Testis (tissue), 3 donors: ENCODE data around the gene GRID1. TPM values are rescaled to one million over a fixed set of nuclear protein-coding genes. Genes with fewer than 3 reads are reported as not detected.

ENCODE experiments used
- DNase-seq: peaks from one replicate; pipeline ENCODE4 v3.0.0-alpha.2; 2019
- H3K27ac ChIP-seq, 2 donors: fragments of 200-600 bp; sonication (generic); one replicate each; pipeline ENCODE4 v1.5.1; 2019
- H3K27me3 ChIP-seq: fragments of 200-600 bp; sonication (generic); one replicate; pipeline ENCODE4 v1.5.1; 2019
- H3K36me3 ChIP-seq: fragments of 200-600 bp; sonication (generic); one replicate; pipeline ENCODE4 v1.5.1; 2017; ENCODE audit warnings: low read depth; ENCODE audit errors: missing control alignments
- H3K4me1 ChIP-seq: fragments of 200-600 bp; sonication (generic); one replicate; pipeline ENCODE4 v1.5.1; 2019
- H3K4me3 ChIP-seq, 2 donors: fragments of 200-600 bp; sonication (generic); one replicate each; pipeline ENCODE4 v1.5.1; 2017 to 2019
- H3K9me3 ChIP-seq: fragments of 200-600 bp; sonication (generic); one replicate; pipeline ENCODE4 v1.5.1; 2017
- CTCF ChIP-seq, 3 experiments: fragments of 450-650 bp in 2 of 3; fragments of 200-600 bp in 1 of 3; sonication (generic) in 1 of 3; IDR thresholded peaks; one replicate each; pipeline ENCODE4 v1.5.1; 2016 to 2019; ENCODE audit warnings: antibody characterized with exemption in 3 of 3, mild to moderate bottlenecking in 2 of 3, moderate library complexity in 1 of 3
- POLR2A ChIP-seq: fragments of 450-650 bp; IDR thresholded peaks from one replicate; pipeline ENCODE4 v1.6.1; 2017; ENCODE audit warnings: antibody characterized with exemption, mild to moderate bottlenecking, moderate library complexity
- WGBS, 2 donors: methylation state at CpG; one replicate each; pipeline ENCODE4 v1.1.5; 2018; 5-methylcytosine and 5-hydroxymethylcytosine counted together
- intact Hi-C: fragments of 100-400 bp; cut with DNase I; formaldehyde crosslinking; loops from one replicate; pipeline ENCODE4 v1.15.1; 2023; ENCODE audit warnings: low total_unique reads
- polyA plus RNA-seq: library from polyadenylated mRNA; stranded (reverse); fragments of 350-450 nt; fragmentation: Illumina TruSeq; extraction: RNeasy Lipid Tissue Mini Kit (QIAGEN cat#74804); gene quantifications from one replicate; pipeline ENCODE4 v1.2.3, GENCODE V29; 2014; ENCODE audit warnings: low read depth, low replicate concordance; ENCODE audit not compliant: insufficient read depth
- total RNA-seq, 2 donors: library from RNA; depleted of rRNA; stranded (reverse); fragments of >200 nt; gene quantifications; one replicate each; pipeline ENCODE4 v1.2.3, GENCODE V29; 2016

GRID1 gene
- total and polyA plus RNA-seq, 3 donors from 2014 or later = 7.4 to 16.7 (median 8.1) TPM

- no peak for DNase-seq
- intact Hi-C loops = no loop called here
- TF ChIP-seq POLR2A = no peak
- no peak for TF ChIP-seq CTCF (IDR thresholded peaks at IDR 0.05)
- H3K9me3 ChIP-seq = no peaks in the 10 kb centered on the region
- no peaks in the 10 kb centered on the region for H3K4me1 ChIP-seq
- H3K27me3 ChIP-seq = no peaks in the 10 kb centered on the region
- no peak overlapping the region for H3K4me3 ChIP-seq
- no peaks in the 10 kb centered on the region for H3K36me3 ChIP-seq
- H3K27ac ChIP-seq = no peak overlapping the region
These were observed 727.8 kb downstream of the GRID1 start for GRCh38 chr10:85638797-85639196.

GRCh38 chr10:85635650-85636049 is 730.9 kb downstream of the GRID1 start:
- intact Hi-C loops = no loop called here
- H3K27me3 ChIP-seq = no peaks in the 10 kb centered on the region
- H3K4me3 ChIP-seq = no peak overlapping the region
- TF ChIP-seq CTCF (IDR thresholded peaks at IDR 0.05) (no peak), POLR2A (no peak)
- H3K36me3 ChIP-seq = no peaks in the 10 kb centered on the region
- DNase-seq = no peak
- no peaks in the 10 kb centered on the region for H3K4me1 ChIP-seq
- 79 to 89% methylated on average over 5 of the region's 5 CpGs for WGBS, 2 donors
- H3K27ac ChIP-seq = no peak overlapping the region
- H3K9me3 ChIP-seq = no peaks in the 10 kb centered on the region

GRCh38 chr10:85624511-85624910 is 742.1 kb downstream of the GRID1 start:
- TF ChIP-seq POLR2A = no peak
- TF ChIP-seq CTCF (IDR thresholded peaks at IDR 0.05) = no peak
- H3K27me3 ChIP-seq = no peaks in the 10 kb centered on the region
- H3K4me3 ChIP-seq = no peak overlapping the region
- WGBS, 2 donors = 89 to 92% methylated on average over 7 of the region's 7 CpGs
- H3K9me3 ChIP-seq = no peaks in the 10 kb centered on the region
- H3K36me3 ChIP-seq = no peaks in the 10 kb centered on the region
- no peak for DNase-seq
- H3K27ac ChIP-seq = no peak overlapping the region
- H3K4me1 ChIP-seq = no peaks in the 10 kb centered on the region
- intact Hi-C loops = no loop called here

GRCh38 chr10:85623758-85624157 is 742.8 kb downstream of the GRID1 start:
- no peaks in the 10 kb centered on the region for H3K36me3 ChIP-seq
- TF ChIP-seq CTCF (IDR thresholded peaks at IDR 0.05) = no peak
- no peak for TF ChIP-seq POLR2A
- no peak for DNase-seq
- no peak overlapping the region for H3K4me3 ChIP-seq
- H3K27me3 ChIP-seq = no peaks in the 10 kb centered on the region
- no peak overlapping the region for H3K27ac ChIP-seq
- H3K4me1 ChIP-seq = no peaks in the 10 kb centered on the region
- intact Hi-C loops = no loop called here
- no peaks in the 10 kb centered on the region for H3K9me3 ChIP-seq

- no peaks in the 10 kb centered on the region for H3K4me1 ChIP-seq
- H3K36me3 ChIP-seq = no peaks in the 10 kb centered on the region
- no peak for DNase-seq
- intact Hi-C loops = no loop called here
- no peaks in the 10 kb centered on the region for H3K27me3 ChIP-seq
- no peak for TF ChIP-seq POLR2A
- TF ChIP-seq CTCF (IDR thresholded peaks at IDR 0.05) = no peak
- no peak overlapping the region for H3K27ac ChIP-seq
- WGBS, 2 donors = 68 to 85% methylated on average over 2 of the region's 2 CpGs
- H3K4me3 ChIP-seq = no peak overlapping the region
- H3K9me3 ChIP-seq = no peaks in the 10 kb centered on the region
These were observed 743.3 kb downstream of the GRID1 start for GRCh38 chr10:85623342-85623741.
